ENCODE results near the gene CBL.
"Not testable (repeated sequence)": the region's sequence is repeated elsewhere in the genome, so short reads cannot be mapped to it uniquely, and the experiment has no call there.

Gene CBL

DNA sequence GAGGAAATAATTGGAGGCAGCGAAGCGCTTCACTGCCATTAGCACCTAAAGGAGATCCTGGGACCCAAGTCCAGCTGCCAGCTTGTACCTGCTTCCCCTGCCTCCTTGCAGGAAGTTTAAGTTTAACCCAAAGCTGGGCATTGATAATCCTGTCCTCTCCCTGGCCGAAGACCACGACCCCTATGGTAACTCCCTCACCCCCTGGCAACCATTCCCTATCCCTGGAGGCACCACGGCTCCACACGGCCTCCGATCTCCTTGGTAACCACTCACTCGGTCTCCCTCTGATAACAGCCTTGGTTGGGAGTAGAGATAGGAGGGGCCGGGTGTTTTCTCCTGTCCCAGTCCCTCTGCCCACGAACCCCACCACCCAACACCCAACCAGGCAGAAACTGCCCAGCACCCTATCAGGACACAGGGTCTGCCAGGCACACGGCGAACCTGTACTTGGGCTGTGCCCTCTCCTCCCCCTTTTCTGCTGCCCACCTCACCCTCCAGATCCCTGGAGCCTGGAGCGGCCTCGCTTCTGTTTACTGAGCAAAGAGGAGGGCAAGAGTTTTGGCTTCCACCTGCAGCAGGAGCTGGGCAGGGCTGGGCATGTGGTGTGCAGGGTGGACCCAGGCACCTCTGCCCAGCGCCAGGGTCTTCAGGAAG is 20.0 kb upstream of the CBL start:
- no peak for DNase-seq

DNA sequence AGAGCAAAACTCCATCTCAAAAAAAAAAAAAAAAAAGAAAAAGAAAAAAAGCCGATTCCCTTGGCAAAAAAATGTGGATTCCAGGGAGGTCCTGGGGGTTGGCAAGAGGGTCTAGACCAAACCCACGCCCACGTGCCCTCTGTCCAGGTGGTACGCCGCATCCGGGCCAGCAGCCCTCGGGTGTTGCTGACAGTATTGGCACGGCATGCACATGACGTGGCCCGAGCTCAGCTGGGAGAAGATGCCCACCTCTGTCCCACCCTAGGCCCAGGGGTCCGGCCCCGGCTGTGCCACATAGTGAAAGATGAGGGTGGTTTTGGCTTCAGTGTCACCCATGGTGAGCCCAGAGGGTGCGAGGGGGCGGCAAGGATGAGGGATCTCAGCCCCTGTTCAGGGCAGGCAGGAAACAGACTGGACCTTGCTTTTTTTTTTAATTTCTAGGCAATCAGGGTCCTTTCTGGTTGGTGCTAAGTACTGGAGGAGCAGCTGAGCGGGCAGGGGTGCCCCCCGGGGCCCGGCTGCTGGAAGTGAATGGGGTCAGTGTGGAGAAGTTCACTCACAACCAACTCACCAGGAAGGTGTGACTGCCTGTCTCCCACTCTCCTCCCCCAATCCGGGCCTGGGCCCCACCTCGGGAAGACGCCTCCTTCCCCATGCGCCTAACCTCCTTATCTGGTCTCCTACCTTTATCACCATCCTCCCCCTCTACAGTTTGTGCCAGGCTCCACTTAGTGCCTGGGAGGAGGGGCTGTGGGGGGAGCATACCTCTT is 18.8 kb upstream of the CBL start:
- DNase-seq, result no peak

DNA sequence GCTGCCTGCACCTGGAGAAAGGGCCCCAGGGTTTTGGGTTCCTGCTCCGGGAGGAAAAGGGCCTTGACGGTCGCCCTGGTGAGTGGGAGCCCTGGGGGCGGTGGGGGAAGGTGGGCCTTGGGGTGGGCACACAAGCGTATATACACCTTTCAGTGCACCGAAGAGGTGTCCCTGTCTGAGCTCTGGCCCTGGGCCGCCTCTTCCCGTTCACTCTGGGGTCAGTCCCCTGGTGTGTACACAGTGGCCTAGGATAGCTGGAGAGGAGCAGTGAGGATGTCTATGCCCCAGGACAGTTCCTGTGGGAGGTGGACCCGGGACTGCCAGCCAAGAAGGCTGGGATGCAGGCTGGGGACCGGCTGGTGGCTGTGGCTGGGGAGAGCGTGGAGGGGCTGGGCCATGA is 18.1 kb upstream of the CBL start:
- no peak for DNase-seq

DNA sequence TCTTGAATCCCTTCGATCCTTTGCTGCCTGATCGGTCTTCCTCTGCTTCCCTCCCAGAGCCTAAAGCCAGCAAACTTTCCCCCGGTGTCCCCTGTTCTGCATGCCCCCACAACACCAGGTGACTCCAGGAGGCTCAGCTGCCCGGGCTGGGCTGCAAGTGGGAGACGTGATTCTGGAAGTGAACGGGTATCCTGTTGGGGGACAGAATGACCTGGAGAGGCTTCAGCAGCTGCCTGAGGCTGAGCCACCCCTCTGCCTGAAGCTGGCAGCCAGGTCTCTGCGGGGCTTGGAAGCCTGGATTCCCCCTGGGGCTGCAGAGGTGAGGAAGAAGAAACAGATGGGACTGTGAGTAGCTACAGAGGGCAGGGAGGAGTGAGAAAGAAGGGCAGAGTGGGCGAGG is 17.3 kb upstream of the CBL start:
- no peak for DNase-seq

DNA sequence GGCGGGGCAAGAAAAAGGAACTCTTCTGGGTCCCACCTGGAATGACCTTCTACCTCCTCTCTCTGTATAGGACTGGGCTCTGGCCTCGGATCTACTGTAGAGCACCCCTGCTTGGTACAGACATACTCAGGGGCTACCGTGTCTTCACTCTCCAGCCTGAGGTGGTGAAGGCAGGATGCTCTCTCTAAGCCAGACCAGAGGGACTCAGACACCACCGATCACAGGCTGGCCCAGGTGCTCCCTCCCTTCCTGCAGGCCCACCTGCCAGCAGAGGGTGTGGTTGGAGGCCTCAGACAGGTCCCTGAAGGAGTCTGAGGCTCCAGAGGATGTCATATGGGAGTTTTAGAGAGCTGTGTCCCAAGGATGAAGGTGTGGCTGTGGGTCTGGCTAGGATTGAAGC is 16.7 kb upstream of the CBL start:
- DNase-seq, result no peak

DNA sequence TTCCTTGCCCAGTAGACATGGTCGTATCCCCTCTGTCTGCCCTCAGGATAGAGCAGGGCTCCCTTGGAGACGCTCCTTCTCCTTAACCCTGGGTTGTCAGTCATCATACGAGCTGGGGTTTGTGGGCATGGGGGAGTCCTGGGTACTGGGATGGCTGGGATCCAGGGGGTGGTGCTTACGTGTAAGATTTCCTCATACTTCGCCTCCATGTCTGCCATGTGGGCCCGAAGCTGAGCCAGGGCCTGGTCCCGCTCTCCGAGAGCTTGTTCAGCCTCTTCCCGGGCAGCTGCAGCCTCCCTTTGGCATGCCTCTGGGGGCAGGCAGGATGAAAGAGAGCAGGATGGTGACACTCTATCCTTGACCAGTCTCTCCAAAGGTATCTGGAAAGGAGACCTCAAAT is 15.6 kb upstream of the CBL start:
- no peak for DNase-seq

DNA sequence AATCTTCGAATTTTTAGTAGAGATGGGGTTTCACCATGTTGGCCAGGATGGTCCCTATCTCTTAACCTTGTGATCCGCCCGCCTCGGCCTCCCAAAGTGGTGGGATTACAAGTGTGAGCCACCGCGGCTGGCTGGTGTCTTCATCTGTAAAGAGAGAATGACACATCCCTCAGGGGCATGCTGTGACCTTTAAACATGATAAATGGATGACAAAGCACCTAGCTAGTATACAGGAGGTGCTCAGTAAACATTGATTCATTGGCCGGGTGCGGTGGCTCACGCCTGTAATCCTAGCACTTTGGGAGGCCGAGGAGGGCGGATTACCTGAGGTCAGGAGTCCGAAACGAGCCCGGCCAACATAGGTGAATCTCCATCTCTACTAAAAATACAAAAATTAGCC is 14.9 kb upstream of the CBL start:
- DNase-seq, result not testable (repeated sequence)

DNA sequence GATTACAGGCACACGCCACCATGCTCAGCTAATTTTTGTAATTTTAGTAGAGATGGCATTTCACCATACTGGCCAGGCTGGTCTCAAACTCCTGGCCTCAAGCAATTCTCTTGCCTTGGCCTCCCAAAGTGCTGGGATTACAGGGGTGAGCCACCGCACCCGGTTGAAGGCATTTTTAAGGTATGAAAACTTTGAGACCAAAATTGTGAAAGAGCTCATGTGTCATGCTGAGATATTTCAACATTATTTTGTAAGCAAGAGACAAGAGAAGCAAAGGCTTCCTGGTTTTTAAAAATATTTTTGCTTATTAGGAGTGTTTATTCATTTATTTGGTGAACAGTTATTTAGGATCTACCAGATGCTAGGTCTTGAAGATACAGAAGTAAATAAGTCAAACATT is 14.0 kb upstream of the CBL start:
- no peak for DNase-seq

DNA sequence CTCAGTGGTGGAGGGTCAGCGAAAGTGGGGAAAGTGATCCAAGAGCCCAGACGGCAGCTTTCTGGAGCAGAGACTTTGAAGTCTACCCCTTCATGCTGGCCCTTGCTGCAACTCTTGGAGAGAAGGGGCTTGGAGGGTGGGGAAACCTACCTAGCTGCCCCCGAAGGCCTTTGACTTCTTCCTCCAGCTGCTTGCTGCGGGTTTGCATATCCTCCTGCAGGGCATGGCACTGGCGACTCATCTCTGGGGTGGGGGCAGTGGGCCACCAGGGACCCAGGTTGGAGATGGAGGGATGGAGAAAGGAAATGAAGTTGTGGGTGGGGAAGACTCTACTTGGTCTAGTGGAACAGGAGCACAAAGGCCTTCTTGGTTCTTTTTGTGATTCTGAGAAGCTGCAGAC is 13.1 kb upstream of the CBL start:
- DNase-seq, result no peak

DNA sequence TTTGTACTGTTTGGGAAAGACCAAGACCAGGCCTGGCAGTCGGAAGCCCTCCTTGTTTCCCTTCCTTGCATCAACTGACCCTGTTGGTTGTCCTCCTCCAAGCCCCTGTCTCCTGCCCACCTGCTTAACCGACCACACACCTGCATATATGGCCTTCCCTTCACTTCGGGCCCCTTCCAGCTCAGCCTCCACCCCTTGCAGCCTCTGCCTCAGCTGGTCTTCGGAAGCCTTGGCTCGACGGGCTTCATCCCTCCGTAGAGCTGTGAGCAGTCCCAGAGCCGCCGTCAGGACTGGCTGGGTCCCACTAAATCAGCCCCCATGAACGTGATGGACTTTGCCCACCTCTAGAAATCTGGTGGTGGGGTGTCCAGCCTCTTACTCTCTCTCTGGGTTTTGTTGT is 12.5 kb upstream of the CBL start:
- no peak for DNase-seq

DNA sequence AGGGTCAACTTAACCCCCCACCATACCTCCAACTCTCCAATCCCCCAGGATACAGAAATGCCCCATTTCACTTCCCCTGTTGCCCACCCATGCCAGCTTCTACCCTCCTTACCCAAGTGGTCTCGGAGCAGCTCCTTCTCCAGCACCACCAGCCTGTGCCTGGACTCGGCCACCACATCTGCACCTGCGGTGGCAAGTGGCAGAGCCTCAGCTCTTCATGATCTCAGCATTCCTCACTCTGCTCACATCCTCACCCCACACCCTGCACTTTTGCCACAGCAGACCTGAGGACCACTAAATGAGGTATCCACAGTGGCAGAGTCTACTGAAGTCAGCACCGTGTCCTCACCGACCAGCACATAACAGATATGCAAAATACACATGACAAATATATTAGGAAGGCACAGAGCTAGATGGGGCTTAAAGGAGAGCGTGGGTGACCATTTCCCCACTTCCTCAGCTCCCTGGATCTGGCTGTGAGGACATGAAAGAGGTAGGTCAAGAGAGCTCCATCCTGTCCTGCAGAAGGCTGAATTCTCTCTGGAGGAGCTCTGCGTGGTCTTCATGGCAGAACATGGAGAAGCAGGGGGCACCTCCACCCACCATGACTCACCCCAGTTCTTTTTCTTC is 11.2 kb upstream of the CBL start:
- no peak for DNase-seq

DNA sequence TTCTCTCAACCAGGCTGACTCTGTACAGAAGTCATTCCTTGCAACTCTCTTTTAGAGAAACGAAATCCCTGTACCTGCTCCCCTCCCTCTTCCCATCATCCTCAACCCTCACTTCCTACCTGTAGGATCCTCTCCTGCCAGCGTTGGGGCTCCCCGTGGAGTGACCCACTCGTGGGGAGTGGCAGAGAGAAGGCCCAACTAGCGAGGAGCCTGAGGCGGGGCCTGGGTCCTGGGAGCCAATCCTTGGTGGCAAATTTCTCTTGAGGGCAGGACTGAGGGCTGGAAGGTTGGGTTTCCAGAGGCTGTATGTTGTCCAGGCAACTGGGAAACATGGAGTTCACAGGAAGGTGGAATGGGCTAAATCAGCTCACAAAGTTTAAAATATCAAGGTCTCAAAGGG is 10.5 kb upstream of the CBL start:
- no peak for DNase-seq

DNA sequence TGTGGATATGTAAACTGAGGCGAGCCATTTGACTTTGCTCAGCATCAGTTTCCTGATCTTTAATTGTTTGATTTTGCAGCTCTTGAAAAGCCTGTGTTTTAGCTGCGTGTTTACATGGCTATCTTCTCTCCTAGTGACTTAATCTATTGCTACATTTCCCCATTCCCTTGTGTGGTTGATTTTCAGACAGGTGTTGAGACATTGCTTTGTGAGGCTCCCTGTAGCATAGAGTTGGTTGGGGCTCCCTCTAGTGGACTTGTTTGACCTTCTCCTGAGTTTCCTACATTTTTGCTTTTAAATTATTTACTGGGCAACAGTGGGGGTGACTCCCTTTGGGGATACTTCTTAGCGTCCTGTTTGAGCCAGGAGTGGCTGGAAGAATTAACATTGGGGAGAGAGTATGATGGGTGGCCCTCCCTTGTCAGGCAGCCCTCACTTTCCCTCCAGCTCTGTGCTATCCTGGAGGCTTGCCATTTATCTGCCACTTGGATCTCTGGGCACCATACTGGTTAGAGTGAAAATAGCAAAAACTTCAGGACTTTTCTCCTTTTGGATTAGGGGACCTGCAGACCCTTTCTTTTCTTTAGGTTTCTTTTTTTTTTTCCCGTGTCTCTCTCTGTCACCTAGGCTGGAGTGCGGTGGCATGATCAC is 9.2 kb upstream of the CBL start:
- peak; percentile 83 for DNase-seq

DNA sequence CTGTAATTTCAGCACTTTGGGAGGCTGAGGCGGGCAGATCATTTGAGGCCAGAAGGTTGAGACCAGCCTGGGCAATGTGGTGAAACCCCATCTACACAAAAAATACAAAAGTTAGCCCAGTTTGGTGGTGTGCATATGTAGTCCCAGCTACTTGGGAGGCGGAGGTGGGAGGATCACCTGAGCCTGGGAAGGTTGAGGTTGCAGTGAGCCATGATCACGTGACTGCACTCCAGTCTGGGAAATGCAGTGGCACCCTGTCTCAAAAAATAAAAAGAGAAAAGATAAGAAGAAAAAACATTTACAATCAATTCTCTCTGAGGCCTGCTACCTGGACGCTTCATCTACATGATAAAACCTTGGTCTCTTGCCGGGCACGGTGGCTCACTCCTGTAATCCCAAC is 7.2 kb upstream of the CBL start:
- no peak for DNase-seq

DNA sequence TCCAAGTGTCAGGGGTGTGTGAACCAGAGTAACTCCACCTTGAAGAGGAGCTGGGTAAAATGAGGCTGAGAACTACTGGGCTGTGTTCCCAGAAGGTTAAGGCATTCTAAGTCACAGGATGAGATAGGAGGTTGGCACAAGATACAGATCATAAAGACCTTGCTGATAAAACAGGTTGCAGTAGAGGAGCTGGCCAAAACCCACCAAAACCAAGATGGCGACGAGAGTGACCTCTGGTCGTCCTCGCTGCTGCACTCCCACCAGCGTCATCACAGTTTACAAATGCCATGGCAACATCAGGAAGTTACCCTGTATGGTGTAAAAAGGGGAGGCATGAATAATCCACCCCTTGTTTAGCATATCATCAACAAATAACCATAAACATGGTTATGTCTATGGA is 4.9 kb upstream of the CBL start:
- DNase-seq, result not testable (repeated sequence)

DNA sequence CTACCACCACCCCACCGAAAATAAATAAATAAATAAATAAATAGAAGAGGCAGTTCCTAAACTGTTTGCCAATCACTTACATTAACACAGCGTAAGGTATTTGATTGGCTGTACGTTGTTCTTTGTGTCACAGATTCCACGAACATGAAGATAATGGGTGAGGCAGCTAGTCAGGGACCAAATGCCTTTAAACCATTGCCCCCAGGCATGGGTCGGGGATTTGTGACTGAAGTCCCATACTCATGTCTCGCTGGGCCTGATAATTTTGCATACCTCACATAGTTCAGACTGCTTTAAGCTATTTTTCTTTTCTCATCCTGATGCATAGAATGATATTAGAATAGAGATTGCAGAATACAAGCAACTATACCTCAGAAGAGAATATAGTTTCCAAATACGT is 3.6 kb upstream of the CBL start:
- no peak for DNase-seq

DNA sequence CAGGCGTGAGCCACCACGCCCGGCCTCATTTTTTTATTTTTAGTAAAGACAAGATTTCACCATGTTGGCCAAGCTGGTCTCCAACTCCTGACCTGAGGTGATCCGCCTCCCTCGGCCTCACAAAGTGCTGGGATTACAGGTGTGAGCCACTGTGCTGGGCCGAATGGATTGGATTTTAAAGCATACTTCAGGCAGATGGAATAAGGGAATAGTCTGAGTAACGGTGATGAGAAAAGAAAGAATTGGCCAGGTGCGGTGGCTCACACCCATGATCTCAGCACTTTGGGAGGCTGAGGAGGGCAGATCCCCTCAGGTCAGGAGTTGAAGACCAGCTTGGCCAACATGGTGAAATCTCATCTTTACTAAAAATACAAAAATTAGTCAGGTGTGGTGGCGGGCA is 2.1 kb upstream of the CBL start:
- no peak for DNase-seq

DNA sequence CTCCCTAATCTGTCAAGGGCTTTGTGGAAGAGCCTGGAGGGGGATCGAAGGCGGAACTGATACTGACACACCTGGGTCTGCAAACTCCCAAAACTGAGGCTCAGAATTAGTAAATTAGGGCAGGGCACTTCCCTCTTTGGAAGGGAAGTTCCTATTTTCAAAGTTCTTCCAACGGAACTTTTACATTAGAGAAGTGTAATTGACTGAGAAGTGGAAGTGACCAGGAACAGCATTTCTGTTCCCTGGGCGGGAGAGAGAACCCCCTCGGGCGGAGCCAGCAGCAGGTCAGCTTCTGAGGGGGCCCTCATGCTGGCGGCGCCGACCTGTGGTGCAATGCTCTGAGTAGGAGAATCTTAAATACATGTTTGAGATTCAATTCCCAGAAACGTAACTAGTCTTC is 1.1 kb upstream of the CBL start:
- peak; percentile 3 for DNase-seq

DNA sequence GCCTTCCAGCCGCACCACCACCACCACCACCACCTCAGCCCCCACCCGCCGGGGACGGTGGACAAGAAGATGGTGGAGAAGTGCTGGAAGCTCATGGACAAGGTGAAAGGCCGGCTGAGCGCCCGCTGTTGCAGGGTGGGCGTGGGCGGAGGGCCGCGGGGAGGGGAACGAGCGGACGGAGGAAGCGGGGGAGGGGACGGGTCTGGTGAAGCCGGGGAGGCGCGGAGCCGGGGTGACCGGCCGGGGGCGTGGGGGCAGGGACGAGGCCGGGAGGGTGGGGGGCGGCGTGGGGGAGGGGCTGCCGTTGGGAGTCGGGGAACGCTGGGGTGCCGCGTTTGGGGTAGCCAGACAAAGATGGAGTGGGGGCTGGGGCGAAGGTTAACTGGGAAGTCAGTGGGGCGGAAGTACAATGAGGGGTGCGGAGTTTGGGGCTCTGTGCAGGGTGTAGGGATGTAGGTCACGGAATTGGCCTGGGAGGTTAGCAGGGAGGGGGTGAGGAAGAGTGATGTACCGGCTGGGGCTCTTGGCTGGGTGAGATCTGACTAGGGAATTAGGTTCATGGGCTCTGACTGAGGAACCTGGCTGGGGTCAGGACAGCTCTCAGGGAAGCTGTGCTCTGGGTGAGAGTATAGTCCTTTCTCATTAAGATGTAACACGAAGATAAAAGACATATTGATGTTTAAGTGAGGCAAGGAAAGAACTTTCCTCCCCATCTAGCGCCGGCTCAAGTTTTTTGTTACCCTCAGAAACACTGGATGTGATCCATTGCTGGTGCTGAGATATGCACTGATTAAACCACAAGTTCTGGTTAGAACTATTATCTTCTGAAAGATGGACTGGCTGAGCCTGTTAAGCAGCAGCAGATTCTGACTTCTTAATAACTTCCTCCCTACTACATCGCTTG is 624 bp downstream of the CBL start:
- DNase-seq, result peak; percentile 49

DNA sequence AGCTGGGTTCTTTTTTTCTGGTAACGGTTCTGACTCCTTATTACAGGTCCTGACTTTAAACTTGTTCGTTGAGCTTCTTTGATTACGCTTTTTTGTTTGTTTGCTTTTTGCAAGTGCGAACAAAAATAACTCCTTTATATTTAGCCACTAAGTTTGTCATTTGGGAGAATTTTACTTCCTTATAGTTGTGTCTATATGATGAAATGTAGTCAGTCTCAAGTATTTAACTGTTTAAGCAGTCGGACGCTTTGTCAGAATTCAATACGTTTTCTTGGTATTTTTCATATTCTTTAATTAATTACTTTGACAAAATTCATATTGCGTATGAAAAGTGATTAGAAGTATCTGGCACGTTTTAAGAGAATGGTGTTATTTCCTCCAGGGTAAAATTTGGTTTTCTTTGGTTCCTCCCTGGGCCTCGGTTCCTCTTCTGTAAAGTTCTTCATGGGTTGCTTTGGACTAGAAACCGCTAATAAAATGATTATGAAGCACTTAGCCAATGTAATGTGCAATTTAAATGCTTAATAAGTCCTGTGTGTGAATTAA is 1.3 kb downstream of the CBL start:
- no peak for DNase-seq

DNA sequence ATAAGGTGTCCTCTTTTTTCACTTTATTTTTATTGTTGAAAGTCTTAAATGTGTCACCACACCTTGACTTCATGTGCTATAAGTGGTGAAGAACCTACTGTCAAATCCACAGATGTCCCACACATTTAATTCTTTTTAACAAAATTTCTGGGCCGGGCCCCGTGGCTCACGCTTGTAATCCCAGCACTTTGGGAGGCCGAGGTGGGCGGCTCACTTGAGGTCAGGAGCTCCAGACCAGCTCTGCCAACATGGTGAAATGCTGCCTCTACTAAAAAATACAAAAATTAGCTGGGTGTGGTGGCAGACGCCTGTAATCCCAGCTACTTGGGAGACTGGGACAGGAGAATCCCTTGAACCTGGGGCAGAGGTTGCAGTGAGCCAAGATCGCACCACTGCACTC is 3.0 kb downstream of the CBL start:
- no peak for DNase-seq

DNA sequence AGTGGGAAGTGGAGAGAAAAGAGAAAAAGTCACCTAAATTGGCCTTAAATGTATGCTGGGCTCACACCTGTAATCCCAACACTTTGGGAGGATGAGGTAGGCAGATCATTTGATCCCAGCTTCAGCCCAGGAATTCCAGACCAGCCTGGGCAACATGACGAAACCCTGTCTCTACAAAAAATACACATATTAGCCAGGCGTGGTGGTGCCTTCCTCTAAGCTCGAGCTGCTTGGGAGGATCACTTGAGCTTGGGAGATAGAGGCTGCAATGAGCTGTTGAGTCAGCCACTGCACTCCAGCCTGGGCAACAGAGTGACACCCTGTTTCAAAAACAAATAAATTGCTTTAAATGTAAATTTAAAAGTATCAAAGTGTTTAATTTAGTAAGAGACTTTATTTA is 3.9 kb downstream of the CBL start:
- no peak for DNase-seq
